Stomach (tissue), 4 donors: ENCODE measurements around the gene MLIP.

Experiments
- EP300 ChIP-seq: sonication (generic); formaldehyde crosslinking; IDR thresholded peaks from one replicate; pipeline ENCODE4 v1.6.1; 2017; ENCODE audit warnings: antibody characterized with exemption
- POLR2AphosphoS5 ChIP-seq, 3 donors: sonication (generic); formaldehyde crosslinking; IDR thresholded peaks; one replicate each; pipeline ENCODE4 v1.6.1; 2016; ENCODE audit warnings: antibody characterized with exemption in 3 of 3
- TF ChIP-seq, protein P1 (sequence below), 7 experiments: fragments of 450-650 bp in 4 of 7; fragments of 200-600 bp in 3 of 7; sonication (generic) in 3 of 7; IDR thresholded peaks; one replicate each; pipeline ENCODE4 v1.5.1; 2016 to 2019; ENCODE audit warnings: antibody characterized with exemption in 7 of 7, control low read depth in 2 of 7, mild to moderate bottlenecking in 1 of 7

DNA sequence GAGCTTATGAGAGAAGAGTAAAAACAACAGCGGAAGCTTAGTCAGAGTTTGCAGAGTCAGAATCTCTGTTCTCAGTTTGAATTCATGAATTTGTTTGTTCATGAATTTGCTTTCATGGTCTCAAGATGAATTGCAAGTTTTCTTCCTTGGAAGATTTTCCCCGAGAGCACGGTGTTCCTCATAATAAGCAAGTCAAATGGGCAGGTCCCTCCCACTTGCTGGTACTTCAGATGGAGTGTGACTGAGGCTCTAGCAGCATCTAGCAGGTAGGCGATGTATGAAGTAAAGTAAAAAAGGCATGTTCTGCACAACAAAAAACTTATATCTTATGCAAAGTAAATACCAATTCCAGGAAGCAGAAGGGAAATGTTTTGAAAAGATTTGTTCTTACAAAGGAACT, 15.5 kb upstream of the MLIP start:
- TF ChIP-seq, protein P1, sequence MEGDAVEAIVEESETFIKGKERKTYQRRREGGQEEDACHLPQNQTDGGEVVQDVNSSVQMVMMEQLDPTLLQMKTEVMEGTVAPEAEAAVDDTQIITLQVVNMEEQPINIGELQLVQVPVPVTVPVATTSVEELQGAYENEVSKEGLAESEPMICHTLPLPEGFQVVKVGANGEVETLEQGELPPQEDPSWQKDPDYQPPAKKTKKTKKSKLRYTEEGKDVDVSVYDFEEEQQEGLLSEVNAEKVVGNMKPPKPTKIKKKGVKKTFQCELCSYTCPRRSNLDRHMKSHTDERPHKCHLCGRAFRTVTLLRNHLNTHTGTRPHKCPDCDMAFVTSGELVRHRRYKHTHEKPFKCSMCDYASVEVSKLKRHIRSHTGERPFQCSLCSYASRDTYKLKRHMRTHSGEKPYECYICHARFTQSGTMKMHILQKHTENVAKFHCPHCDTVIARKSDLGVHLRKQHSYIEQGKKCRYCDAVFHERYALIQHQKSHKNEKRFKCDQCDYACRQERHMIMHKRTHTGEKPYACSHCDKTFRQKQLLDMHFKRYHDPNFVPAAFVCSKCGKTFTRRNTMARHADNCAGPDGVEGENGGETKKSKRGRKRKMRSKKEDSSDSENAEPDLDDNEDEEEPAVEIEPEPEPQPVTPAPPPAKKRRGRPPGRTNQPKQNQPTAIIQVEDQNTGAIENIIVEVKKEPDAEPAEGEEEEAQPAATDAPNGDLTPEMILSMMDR (IDR thresholded peaks at IDR 0.05): no peak
- TF ChIP-seq EP300 (no peak), POLR2AphosphoS5 (IDR thresholded peaks at IDR 0.05) (no peak)
